ENCODE measurements around the gene RAVER1.

GRCh38 chr19:10270616-10271394 lies 62.5 kb downstream of the RAVER1 start, which contains the start of gene ICAM1:
- TF ChIP-seq CTCF (IDR thresholded peaks at IDR 0.05) (no peak), POLR2AphosphoS5 (IDR thresholded peaks at IDR 0.05) (peak; percentile 66 to 90 (median 74))

Data from sigmoid colon (tissue), 4 donors.